Daoy (cell line): ENCODE measurements around the gene TSFM. TPM values are rescaled to one million over a fixed set of nuclear protein-coding genes. Genes with fewer than 3 reads are reported as not detected.
A peak's percentile ranks its signal among the peaks of the same experiment; 100 is the strongest.

Experiments
- DNase-seq: peaks from one replicate; pipeline ENCODE4 v3.0.0-alpha.2; 2015; ENCODE audit warnings: low read depth
- total RNA-seq: library from RNA; depleted of rRNA; stranded (reverse); fragments of >200 nt; shearing (Covaris generic); gene quantifications from 2 replicates; pipeline ENCODE4 v1.2.3, GENCODE V29; 2014

Gene TSFM
- total RNA-seq, 1 experiment from 2014 or later, result 38.2 TPM

DNA sequence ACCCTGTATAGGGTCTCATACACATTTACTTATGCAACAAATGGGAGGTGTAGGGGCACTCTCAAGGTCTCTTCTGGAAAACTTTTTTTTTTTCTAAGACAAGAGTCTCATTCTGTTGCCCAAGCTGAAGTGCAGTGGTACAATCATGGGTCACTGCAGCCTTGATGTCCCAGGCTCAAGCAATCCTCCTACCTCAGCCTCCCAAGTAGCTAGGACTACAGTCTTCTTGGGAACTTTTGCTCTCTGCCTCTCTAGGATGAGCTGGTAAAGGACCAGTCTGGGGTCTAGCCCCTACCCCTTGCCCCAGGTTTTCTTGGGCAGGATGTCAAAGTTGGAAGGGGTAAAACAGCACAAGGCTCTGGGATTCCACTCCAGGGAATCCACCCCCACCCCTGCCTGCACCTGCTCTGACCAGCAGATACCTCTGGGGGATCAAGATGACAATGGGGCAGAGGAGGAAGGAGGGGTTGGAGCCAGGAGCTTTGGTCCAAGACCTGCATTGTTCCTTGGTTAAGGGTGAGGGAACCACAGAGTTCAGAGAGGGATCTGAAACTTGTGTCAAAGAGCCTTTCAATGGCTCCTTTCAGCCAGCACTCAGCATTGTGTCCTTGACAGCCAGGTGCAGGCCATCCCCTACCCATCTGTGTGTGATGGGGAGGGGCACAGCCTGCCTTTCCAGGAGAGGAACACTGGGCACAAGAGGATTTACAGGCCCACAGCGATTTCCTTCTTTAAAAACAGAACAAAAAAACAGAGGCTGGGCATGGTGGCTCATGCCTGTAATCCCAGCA, 51.7 kb downstream of the TSFM start:
- no peak for DNase-seq

DNA sequence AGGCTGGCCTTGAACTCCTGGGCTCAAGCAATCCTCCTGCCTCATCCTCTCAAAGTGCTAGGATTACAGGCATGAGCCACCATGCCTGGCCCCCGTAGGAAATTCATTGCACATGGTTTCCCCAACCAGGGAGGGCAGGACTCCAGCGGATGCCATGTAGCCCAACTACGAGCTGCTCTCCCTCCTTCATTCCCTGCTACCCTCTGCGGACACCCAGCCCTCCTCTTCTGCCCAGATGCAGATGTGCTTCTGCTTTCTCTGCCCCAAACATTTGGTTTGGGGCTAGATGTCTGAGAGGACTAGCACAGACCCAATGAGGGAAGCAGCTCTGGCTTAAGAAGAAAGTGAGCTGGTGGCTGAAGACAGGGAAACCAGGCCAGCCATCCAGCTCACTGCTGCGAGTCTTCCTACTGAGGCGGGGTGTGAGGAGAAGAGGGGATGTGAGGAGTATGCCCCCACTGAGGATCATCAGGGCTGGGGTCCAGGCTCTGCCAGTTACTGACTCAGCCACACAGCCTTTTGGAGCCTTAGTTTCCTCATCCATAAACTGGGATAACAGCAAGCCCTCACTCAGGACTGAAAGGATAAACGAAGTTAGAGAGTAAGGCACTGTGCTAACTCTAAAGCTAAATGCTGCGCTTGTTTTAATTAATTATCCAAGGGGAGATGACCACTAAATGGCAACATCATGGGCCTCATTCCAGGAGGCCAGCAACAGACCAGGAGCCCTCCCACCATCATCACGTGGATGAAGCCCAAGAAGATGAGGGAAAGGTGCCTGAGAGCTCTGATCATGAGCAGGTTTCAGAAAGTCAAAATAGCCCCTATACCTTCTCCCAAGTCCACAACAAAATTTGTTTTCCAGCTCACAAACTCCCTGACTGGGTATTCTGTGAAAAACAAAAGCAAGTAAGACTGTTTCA, 53.0 kb downstream of the TSFM start:
- no peak for DNase-seq

DNA sequence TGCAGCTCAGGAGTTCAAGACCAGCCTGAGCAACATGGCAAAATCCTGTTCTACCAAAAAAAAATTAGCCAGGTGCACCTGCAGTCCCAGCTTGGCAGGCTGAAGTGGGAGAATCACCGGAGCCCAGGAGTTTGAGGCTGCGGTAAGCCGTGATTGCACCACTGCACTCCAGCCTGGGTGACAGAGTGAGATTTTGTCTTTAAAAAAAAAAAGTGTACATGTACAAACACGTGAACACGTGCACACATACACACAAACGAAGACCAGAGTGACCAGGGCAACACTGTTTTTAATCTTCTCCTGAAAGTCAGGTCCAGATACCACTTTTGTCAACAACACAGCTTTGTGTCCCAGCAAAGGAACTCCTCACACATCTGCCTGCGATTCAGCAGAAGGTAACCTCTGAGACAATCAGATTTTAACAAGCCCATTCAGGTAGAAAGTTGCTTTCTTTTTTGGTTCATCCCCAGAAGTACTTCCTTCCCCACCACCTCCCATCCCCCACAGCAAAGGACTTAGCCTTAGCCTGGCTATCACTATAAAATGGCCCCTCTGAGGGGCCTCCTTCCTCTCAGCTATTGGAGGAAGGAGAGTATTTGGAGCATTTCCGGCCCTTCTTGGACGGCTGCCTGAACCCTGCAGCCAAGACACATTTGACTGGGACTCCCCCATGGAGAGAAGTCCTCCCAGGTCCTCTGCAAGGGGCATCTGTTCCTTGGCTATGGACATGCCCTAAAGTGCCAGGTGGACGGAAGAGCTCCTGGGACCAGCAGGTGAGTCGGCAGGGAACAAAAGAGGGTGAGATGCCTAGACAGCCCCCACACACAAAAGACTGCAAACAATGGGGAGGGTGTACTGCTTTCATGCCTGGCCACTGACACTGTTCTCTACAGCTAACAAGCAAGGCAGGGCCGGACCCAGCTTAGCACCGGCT, 54.1 kb downstream of the TSFM start:
- peak; percentile 74 for DNase-seq

DNA sequence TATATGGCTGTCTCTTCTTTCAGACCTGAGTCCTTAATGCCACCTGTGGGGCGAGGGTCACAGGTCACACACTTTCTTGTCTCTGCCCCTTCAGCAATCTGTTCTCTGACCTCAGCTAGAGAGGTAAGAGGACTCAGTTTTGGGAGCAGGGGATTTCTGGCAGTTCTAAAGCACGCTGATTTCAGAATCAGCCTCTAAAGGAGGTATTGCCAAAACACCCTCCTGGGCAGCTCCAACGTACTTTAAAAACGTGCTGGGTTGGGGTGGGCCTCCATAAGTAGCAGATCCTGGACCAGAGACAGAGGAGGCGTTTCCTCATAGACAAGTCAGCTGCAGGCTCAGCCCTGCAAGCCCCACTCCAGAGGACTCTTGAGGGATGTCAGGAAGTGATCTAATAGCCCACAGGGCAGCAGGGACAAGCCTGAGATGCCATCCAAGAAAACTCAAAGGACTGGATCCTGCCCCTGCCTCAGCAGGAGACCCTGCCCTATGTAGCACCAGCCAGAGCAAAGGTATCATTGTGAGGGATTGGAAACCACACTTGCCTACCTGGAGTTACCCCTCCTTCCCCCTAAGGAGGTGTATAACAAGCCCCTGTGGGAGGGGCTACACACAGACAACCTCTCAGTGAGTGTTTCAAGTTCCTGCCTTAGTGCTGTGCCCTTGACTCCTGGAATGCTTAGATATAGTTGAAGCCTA, 55.4 kb downstream of the TSFM start:
- DNase-seq, result peak; percentile 76

DNA sequence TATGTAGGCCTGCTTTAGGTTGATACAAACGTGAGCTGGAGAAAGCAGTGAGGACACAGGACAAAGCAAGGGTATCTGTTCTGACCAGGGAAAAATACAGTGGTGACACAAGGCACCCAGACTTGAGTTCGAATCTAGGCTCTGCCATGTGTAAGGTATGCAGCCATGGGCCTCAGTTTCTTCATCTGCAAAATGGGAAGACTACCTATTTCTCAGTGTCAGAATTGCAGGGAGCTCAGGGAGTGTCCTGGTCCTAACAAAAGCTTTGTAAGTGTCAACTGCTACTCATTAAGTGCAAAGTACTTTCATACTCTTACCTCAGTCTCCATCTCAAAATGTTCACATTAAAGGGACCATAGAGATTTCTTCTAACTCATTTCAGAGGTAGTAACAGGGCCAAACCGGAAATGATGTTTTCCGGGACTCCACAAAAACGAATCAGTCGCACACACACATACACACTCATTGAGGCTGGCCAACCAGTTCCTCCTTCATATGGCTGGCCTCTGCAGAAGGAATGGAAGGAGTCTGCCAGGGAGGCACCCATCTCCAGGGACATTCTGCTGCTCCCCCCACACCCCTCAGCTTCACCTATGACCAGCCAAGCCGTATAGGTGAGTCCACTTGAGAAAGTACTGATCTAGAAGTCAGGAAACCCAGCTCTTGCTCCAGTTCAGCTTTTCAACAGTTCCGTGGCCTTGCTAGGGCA, 56.2 kb downstream of the TSFM start:
- DNase-seq, result no peak

DNA sequence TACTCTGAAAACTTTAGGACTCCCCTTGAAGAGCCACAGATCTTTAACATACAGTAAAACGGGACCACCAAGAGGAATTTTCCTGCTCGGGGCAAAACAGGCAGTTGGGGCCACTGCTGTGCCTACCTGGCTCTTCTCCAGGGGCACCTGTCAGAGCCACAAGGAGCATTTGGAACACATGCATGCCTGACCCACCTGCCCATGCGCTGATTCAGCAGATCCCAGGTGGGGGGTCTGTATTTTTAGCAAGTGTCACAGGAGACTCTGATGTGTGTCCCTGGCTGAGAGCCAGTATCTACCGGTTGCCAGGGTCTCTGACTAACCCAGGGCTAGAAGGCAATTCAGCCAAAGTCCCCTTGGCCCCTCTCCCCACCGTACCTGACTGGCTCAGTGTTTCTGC, 57.4 kb downstream of the TSFM start:
- DNase-seq, result no peak

DNA sequence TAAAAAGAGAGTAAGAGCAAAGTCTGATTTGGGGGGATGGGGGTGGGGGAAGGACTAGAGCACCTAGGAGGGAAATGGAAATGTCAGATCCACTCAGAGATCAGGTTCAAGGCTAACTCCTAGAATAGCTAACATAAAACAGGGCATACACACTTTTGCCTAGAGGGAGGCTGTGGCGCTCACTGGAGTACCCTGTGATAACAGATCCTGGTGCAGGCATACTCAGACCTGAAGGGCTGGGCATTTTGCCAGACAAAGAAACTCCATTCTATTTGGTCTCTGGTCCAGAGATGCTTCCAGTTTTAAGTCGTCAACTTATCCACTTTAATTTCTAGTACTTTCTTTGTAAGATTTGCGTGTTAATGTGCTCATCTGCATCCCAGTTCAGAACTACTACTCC, 58.1 kb downstream of the TSFM start:
- peak; percentile 42 for DNase-seq

DNA sequence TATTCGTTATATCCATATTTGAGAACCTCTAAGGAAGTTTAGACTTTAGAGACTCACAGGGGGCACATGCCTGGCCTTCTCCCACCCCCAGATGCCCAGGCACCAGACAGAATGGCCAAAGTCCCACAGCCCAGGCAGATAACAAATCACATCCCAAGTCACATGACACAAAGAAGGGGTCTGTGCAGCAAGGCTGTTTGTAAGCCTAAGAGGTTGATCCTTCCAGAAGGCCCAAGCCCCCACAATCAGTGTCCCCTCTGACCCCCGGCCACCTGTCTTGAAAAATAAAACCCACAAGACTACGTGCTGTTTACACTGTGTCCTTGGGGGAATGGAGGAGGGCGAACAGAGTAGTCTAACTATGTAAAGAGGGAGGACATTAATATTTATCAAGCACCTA, 58.9 kb downstream of the TSFM start:
- no peak for DNase-seq

DNA sequence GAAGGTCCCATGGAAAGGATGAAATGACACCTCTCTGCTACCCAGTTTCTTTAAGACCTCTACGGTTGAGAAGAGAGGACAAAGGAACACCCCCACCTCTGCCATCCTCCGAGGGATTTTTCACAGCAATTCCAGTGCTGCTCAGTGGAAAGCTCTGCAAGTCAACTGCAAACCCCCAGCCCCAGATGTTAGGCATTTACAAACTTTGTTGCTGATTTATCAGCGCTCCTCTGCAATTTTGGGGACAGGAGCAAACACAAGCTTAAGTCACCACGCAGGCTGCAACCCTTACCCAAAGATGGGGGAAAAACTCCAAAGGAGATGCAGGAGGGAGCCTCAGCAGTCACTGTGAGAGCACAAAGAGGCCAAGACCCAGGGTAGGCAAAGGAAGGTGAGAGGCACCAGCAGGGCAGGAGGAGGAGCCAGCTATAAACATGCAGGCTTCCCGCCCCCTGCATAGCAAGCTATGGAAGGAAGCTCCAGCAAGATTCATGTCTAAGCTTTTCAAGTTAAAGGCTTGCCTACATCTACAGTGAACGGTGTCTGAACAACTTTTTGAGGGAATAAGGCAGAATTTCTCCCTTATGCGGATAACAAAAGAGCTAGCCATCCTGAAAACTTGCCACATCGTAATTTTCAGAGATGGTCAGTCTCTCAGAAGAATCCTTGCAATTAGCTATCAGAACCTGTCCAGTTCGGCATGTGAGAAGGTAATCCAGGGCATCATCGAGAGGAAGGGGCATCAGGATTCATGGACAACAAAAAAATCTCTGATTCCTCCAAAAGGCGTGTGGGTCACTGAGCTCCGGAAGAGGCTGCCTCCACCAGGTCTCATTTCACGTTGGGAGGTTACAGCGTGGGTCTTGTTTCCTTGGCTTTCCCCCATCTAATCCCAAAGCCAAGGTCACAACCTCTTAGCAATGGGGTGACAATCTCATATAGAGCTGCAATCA, 60.0 kb downstream of the TSFM start:
- DNase-seq, result no peak

DNA sequence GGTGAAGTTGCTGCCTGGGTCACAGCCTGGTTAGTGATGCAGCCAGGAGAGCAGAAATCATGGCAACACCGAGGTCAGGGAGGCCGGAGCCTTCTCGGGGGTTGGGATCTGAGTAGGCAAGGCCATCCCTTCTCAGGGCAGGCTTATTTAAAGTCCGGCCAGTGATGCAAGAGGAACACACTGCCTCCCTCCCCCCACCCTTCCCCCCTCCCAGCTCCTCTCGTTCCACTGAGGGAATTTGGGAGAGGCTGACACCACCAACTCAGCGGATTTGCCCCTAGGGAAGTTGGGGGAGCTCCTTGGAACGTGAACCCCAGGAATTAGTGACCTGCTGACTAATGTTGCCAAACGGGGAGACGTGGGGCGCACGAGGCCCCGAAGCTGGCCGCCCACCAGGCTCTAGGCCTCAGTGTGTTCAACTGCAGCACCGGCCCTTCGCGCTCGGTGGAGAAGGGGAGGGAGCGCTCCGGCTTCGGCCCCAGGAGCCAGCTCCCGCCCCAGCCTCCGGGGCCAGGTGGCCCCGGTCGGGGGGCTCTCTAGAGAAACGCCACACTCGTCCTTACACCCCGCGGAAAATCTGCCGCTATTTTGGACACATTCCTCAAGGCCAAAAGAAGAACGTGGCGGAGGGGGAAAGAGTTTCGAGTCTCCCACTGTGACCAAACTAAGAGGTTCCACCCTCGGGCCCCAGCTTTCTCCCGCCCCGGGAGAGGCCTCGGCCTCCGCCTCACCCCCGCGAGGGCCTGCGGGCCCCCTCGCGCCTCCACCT, 62.3 kb downstream of the TSFM start:
- DNase-seq, result peak; percentile 44

DNA sequence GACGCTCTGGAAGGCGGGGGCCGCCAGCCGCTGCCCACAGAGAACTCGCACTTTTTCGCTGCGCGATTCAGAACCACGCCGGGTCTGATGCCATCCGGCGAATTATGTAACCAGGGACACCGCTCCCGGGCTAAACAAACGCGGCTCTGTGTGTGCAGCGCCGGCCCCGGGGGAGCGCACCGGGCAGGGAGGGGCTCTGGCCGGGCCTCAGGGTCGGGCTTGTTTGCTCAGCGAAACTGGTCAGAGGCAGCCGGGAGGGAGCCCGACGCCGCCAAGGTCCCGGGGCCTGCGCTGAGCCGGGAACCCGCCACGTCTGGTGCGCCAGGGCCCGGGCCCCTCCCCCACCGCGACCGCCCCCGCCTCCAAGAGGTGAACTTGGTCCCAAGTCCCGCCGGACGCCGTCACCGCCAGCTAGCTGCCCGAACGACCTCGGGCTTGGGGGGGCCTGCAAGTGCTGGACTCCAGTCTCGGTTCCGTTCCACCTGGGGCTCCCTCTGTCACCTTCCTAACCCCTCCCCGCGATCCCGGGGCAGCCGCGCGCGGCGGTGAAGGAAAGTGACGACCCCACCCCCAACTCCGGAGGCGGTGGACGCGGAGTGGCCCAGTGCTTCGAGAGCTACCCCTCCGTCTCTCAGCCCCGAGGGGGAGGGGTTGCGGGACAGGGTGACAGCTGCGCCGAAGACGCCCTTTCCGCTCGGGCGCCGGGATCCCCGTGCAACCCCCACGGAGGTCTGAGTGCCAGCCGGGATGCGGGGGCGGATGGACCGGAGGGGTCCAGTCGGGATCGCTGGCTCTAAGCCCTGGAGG, 63.1 kb downstream of the TSFM start:
- peak; percentile 52 for DNase-seq

DNA sequence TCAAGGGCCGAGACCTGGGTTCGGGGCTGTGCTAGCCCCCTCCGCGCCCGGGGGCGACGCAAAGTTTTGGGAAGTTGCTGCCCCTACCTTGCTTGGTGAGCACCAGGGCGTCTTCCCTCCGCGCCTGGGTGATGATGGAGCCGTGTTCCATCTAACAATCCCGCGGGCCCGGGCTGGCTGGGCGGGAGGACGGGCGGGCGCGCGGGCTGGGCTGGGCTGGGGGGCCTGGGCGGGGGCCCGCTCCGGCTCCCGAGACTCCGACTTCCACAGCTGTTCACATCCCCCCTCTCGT, 63.6 kb downstream of the TSFM start:
- DNase-seq, result no peak

DNA sequence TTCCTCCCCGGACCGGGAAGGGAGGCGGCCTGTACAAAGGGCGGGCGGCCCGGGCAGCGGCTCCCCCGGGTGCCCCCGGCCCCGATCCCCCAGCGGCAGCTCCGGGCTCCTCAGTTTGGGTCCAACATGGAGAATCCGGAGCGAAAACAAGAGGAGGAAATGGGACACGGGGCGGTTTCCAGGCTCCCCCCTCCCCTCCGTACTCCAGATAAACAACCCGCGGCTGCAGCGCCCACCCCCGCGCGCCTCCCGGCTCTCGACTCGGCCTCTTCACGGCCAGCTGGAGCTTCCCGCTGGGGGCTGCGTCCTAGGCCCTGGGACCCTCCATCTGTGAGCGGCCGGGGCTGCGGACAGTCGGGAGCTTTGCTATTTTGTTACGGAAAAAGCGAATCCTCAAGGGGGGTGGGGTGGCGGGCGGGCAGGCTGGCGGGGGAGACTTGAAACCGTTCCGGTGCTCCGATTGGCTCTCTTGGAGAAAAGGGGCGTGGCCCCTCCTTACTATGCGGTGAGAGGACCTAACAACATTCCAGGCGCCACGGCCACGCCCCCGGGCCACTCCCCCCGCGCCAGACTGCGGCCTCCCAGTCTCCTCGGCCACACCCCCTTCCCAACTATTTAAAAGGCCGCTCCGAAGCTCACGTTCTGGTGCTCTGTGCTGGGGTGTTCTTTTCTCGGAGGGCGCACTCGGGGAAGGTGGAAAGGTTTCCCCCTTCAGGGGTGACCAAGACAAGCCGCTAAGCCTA, 64.2 kb downstream of the TSFM start, which contains the start of gene CTDSP2:
Gene CTDSP2 (minus strand): TSS at position 153 of the 743 bp plus-strand sequence. CDS start 294 bp downstream, outside the sequence.
- peak; percentile 98 for DNase-seq
